Measurements from ENCODE around the gene SLC29A1. TPM values are rescaled to one million over a fixed set of nuclear protein-coding genes. Genes with fewer than 3 reads are reported as not detected.

The SLC29A1 gene
- polyA plus RNA-seq, 2 of the 4 experiments (the other 2 are of a cell fraction): 45.6 to 72.3 TPM

GRCh38 chr6:44220913-44221290, 2.5 kb upstream of the SLC29A1 start:
- CTCF ChIA-PET: interaction anchor here (0.8 to 9.2 kb wide), 11 partner anchors 9 to 100 kb away, joined by 3 to 111 read pairs (median 5); partner anchors contain the start of gene HSP90AB1
- no peak for DNase-seq (ENCODE audit: low read depth in 1 of 2, low spot score in 1 of 2)
- ATAC-seq: no peak
- Histone ChIP-seq H3K27ac (peak overlapping the region; percentile 40 to 98; a peak in 5 of 6 replicates), H3K9me3 (no peaks in the 10 kb centered on the region), H3K4me1 (peaks cover 63% of the 10 kb centered on the region), H3K4me2 (peak overlapping the region; percentile 93; the same call in 2 of the 3 replicates), H3K4me3 (no peak overlapping the region)
- POLR2A ChIA-PET: interaction anchor here (1.6 kb wide), 1 partner anchor 26 kb away, joined by 14 read pairs; the partner anchor contains the start of gene HSP90AB1
- WGBS (ENCODE audit: missing lambda C conversion rate): 86% methylated on average over 4 of the region's 4 CpGs
- no peak for FAIRE-seq
- TF ChIP-seq REST (IDR thresholded peaks at IDR 0.05) (no peak), HEYL (CRISPR knock-in tag; IDR thresholded peaks at IDR 0.05) (no peak), RARB (CRISPR knock-in tag; IDR thresholded peaks at IDR 0.05) (no peak), PHF8 (IDR thresholded peaks at IDR 0.05; ENCODE audit: borderline replicate concordance, low read depth) (no peak), SREBF2 (IDR thresholded peaks at IDR 0.05) (no peak), NR3C1 (IDR thresholded peaks at IDR 0.05) (no peak), CTCF (IDR thresholded peaks at IDR 0.05) (no peak), RNF2 (IDR thresholded peaks at IDR 0.05; ENCODE audit: borderline replicate concordance, low read depth) (no peak), TFCP2L1 (CRISPR knock-in tag; IDR thresholded peaks at IDR 0.05) (no peak), HOXA7 (CRISPR knock-in tag; IDR thresholded peaks at IDR 0.05) (no peak), CEBPB (IDR thresholded peaks at IDR 0.05) (no peak), ZSCAN20 (CRISPR knock-in tag; IDR thresholded peaks at IDR 0.05) (no peak), ZFP36 (IDR thresholded peaks at IDR 0.05; ENCODE audit: borderline replicate concordance, partially characterized antibody) (no peak), USF2 (IDR thresholded peaks at IDR 0.05) (no peak), BHLHE40 (IDR thresholded peaks at IDR 0.05; ENCODE audit: low read depth, low read length) (no peak), E2F6 (IDR thresholded peaks at IDR 0.05; ENCODE audit: borderline replicate concordance, low read depth) (no peak), EHF (CRISPR knock-in tag; IDR thresholded peaks at IDR 0.05) (no peak), ELK1 (IDR thresholded peaks at IDR 0.05; ENCODE audit: low read depth, low read length) (no peak), ZC3H11A (IDR thresholded peaks at IDR 0.05) (no peak), ATOH8 (CRISPR knock-in tag; IDR thresholded peaks at IDR 0.05; ENCODE audit: low read depth) (no peak)
